ENCODE results near the gene HMCN1.

GRCh38 chr1:185960422-185961321 is 226.5 kb downstream of the HMCN1 start:
- TF ChIP-seq CTCF (conservative IDR thresholded peaks at IDR 0.05 in 1 of 2, IDR thresholded peaks at IDR 0.05 in 1 of 2; ENCODE audit: extremely low read depth in 1 of 2, insufficient read depth in 1 of 2, low read depth in 1 of 2, low read length in 2 of 2) (no peak), EZH2 (IDR thresholded peaks at IDR 0.05; ENCODE audit: borderline replicate concordance, low read length) (no peak)

All from mammary epithelial cell (primary cell).